Muscle of leg (tissue), 11 donors: Measurements from ENCODE around the gene KLF9. TPM values are rescaled to one million over a fixed set of nuclear protein-coding genes. Genes with fewer than 3 reads are reported as not detected.
"Not testable (repeated sequence)": the region's sequence is repeated elsewhere in the genome, so short reads cannot be mapped to it uniquely, and the experiment has no call there.

Experiments
- DNase-seq: peaks from one replicate; pipeline ENCODE4 v3.0.0; 2013
- H3K27ac ChIP-seq: one replicate; pipeline ENCODE4 v1.5.1; 2013; ENCODE audit warnings: mild to moderate bottlenecking, low read length, control low read depth
- H3K27me3 ChIP-seq: one replicate; pipeline ENCODE4 v1.6.1; 2013; ENCODE audit warnings: low read length; ENCODE audit not compliant: control insufficient read depth, insufficient read depth
- H3K36me3 ChIP-seq: one replicate; pipeline ENCODE4 v1.6.1; 2013; ENCODE audit warnings: low read length; ENCODE audit not compliant: control insufficient read depth, insufficient read depth
- H3K4me1 ChIP-seq: one replicate; pipeline ENCODE4 v1.6.1; 2013; ENCODE audit warnings: low read length; ENCODE audit not compliant: control insufficient read depth, insufficient read depth
- H3K4me3 ChIP-seq: one replicate; pipeline ENCODE4 v1.5.1; 2013; ENCODE audit warnings: low read length, control low read depth
- H3K9me3 ChIP-seq: replicated peaks from 2 replicates; pipeline ENCODE4 v1.6.1; 2013; ENCODE audit warnings: low read depth, low read length; ENCODE audit not compliant: control insufficient read depth
- WGBS: methylation state at CpG from one replicate; pipeline ENCODE4 v1.1.5; 2013; ENCODE audit warnings: missing lambda C conversion rate; ENCODE audit not compliant: insufficient coverage; 5-methylcytosine and 5-hydroxymethylcytosine counted together
- polyA plus RNA-seq, 8 donors: library from polyadenylated mRNA; unstranded; fragments of 120-200 nt; gene quantifications; one replicate each; pipeline versions ENCODE4 v1.2.1 to v1.2.3, GENCODE V29; 2013; ENCODE audit warnings: inconsistent platforms in 1 of 8, low replicate concordance in 1 of 8; ENCODE audit not compliant: insufficient read length in 8 of 8, insufficient read depth in 1 of 8
- total RNA-seq: library from RNA; stranded (reverse); fragments of 120-200 nt; gene quantifications from one replicate; pipeline ENCODE4 v1.2.4, GENCODE V29; 2013

Gene KLF9
- total and polyA plus RNA-seq, 9 donors = 1.3 to 3.8 (median 2.0) TPM

DNA sequence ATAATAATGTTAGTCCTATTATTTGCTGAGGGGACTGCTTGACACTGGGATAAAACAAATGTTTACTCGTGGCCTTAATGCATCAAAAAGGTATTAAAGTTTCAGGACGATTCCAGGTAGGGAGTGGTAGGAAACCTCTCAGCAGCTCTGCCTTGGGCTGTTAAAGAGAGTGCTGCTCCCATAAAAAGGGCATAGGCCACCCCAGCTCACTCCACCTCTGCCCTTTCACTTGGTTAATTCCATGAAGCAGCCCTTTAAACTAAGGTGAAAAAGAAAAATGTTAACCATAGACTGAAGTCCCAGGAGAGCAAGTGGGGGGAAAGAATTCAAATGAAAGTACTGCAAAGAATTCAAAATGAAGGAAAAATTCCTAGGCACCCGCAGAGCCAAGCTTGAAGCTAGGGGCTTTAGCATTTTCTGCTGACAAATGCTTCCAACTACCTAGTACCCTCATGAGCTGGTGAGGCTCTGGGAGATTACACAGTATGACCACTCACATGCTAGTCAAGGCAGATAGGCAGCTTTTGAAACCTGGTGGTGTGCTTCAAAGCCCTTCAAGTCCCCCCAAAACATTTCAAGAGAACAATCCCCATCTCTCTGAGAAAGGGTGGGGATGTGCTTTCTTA is 8.5 kb downstream of the KLF9 start:
- Histone ChIP-seq H3K9me3 (no peaks in the 10 kb centered on the region), H3K4me3 (no peak overlapping the region), H3K27ac (peak overlapping the region; percentile 11), H3K4me1 (peaks cover 12% of the 10 kb centered on the region), H3K27me3 (peaks cover under 1% of the 10 kb centered on the region), H3K36me3 (no peaks in the 10 kb centered on the region)
- WGBS = no CpG with 5 or more reads among the region's 3 CpGs
- DNase-seq = no peak

DNA sequence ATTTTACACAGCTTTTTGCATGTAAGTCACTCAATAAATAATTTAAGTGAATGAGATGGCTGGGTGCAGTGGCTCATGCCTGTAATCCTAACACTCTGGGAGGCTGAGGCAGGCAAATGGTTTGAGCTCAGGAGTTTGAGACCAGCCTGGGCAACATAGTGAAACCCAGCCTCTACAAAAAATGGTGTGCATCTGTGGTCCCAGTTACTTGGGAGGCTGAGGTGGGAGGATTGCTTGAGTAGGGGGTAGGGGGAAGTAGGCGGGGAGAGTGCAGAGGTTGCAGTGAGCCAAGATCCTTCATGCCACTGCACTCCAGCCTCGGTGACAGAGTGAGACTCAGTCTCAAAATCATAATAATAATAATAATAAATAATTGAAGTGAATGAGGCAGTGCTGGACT is 10.2 kb downstream of the KLF9 start:
- Histone ChIP-seq H3K4me1 (peaks cover 10% of the 10 kb centered on the region), H3K27ac (no peak overlapping the region), H3K36me3 (no peaks in the 10 kb centered on the region), H3K4me3 (no peak overlapping the region), H3K27me3 (no peaks in the 10 kb centered on the region), H3K9me3 (no peaks in the 10 kb centered on the region)
- WGBS = no CpG with 5 or more reads among the region's 2 CpGs
- DNase-seq = no peak

DNA sequence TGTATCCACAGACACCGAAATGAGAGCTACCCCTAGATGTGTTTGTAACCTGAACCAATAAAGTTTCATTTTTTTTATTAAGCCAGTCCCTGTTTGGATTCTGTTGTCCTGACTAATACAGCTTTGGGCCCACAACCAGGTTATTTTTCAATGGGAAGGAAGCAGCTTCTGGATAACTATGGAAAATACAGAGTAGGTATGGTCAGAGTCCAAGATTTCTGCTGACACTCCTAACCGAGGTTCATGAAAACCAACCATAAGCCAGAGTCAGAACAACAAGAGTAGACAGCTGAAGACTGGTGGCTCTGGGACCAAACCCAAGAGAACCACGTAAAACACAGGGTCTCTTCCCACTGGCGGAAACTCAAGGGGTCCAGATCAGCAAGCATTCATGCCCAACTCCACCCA is 10.8 kb downstream of the KLF9 start:
- no peaks in the 10 kb centered on the region for H3K36me3 ChIP-seq
- H3K27me3 ChIP-seq = no peaks in the 10 kb centered on the region
- 80% methylated on average over 1 of the region's 4 CpGs for WGBS
- peaks cover 10% of the 10 kb centered on the region for H3K4me1 ChIP-seq
- peak; percentile 50 for DNase-seq
- H3K4me3 ChIP-seq = no peak overlapping the region
- no peaks in the 10 kb centered on the region for H3K9me3 ChIP-seq
- no peak overlapping the region for H3K27ac ChIP-seq

DNA sequence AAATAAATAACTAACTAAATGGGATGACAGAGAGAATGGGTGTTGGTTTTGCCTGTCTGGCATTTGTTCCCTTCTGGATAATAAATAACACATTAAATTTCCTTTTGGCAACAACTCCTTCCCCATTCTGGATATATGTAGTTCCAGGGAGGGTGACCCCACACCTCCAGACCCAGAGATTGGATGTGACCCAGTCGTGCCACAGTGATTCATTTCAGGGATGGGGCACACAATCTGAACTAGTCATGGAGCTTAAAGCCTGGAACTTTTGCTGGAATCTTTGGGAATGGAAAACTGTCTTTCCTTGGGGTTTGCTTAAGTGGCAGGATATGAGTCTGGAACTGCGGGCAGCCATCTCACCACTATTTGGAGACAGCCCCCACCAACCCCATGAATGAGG is 11.3 kb downstream of the KLF9 start:
- DNase-seq = no peak
- 67% methylated on average over 1 of the region's 2 CpGs for WGBS
- Histone ChIP-seq H3K27ac (no peak overlapping the region), H3K9me3 (no peaks in the 10 kb centered on the region), H3K4me1 (peaks cover 10% of the 10 kb centered on the region), H3K36me3 (no peaks in the 10 kb centered on the region), H3K27me3 (no peaks in the 10 kb centered on the region), H3K4me3 (no peak overlapping the region)

DNA sequence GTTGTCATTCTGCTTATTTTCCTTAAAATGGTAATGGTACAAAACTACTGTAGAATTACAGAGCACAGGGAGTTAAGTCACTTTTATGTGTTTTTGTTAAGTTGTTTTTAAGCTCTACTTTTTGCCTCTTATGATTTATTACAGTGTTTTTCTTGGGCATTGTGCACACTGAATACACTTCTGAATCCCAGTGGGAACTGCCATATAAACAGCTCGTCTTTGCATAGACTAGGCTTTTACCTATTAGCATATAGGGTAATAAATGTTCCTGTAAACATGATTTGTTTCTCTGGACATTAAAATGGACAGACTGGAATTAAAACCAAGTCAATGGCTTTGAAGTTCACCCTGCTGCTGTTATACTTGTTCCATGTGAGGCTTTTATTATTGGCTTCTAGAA is 12.2 kb downstream of the KLF9 start:
- no peak overlapping the region for H3K4me3 ChIP-seq
- no peak overlapping the region for H3K27ac ChIP-seq
- no peaks in the 10 kb centered on the region for H3K9me3 ChIP-seq
- no peak for DNase-seq
- WGBS = no CpG with 5 or more reads among the region's 1 CpG
- peaks cover 5% of the 10 kb centered on the region for H3K4me1 ChIP-seq
- H3K27me3 ChIP-seq = no peaks in the 10 kb centered on the region
- no peaks in the 10 kb centered on the region for H3K36me3 ChIP-seq

DNA sequence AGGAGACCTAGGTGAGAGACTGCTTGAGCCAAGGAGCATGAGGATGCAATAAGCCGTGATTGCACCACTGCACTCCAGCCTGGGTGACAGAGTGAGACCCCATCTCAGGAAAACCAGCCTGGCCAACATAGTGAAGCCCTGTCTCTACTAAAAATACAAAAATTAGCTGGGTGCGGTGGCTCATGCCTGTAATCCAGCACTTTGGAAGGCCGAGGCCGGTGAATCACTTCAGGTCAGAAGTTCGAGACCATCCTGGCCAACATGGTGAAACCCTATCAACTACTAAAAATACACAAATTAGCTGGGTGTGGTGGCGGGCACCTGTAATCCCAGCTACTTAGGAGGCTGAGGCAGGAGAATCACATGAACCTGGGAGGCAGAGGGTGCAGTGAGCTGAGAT is 13.2 kb downstream of the KLF9 start:
- 88% methylated on average over 1 of the region's 6 CpGs for WGBS
- not testable (repeated sequence) for H3K36me3 ChIP-seq, H3K27ac ChIP-seq, DNase-seq, H3K4me3 ChIP-seq, H3K27me3 ChIP-seq, H3K4me1 ChIP-seq, H3K9me3 ChIP-seq

DNA sequence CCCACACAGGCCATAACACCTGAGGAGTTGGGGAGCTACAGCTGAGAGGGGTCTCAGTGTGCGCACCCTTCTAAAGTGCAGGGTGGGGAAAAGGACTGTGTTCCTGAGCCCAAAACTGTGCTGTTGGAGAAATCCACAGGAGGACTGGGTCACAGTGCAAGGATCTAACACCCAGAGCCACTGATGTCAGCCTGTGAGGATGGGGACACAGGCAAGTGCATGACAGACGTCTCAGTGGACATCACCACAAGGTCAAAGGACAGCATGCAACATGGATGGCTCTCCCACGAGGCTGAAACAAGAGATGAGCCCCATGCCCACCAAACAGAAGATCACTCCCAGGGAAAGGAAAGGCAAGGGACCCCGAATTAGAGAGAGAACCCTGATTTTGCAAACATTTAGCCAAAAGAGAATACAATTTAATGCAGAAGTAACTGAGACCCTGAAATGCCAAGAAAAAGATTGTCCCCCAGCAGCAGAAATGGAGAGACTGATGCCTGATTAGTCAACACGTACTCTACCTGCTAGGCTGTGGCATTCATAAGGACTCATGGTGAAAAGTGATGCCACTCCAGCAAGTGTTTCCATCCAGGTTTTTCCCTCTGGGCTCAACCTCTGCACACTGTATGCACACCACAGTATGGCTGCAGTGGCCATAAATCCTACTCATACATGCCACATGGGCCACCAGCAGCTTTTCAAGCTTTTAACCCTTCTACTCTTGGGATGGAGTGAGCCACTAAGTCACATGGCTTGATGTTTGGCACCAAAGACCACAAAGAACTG is 14.2 kb downstream of the KLF9 start:
- Histone ChIP-seq H3K36me3 (no peaks in the 10 kb centered on the region), H3K4me1 (no peaks in the 10 kb centered on the region), H3K4me3 (no peak overlapping the region), H3K27ac (no peak overlapping the region), H3K9me3 (no peaks in the 10 kb centered on the region), H3K27me3 (no peaks in the 10 kb centered on the region)
- no peak for DNase-seq
- WGBS = 46% methylated on average over 2 of the region's 5 CpGs

DNA sequence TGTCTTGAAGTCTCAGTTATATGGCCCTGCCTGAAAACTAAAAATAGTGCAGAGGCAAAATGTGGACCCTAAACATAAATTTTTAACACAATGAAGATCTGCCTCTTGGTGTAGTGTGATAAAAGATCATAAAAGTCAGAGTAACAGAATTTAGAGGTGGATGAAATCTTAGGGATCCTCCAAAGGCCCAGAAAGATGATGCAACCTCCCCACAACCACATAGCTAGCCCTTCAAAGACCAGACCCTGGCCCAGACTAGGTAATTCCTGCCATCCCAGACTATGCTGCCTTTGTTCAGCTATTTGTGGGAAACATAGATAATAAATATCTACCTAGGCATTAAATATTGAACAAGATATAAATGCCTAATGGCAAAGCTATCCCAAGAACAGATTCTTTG is 15.3 kb downstream of the KLF9 start:
- Histone ChIP-seq H3K9me3 (no peaks in the 10 kb centered on the region), H3K4me1 (no peaks in the 10 kb centered on the region), H3K27me3 (no peaks in the 10 kb centered on the region), H3K4me3 (no peak overlapping the region), H3K36me3 (no peaks in the 10 kb centered on the region), H3K27ac (no peak overlapping the region)
- no peak for DNase-seq

DNA sequence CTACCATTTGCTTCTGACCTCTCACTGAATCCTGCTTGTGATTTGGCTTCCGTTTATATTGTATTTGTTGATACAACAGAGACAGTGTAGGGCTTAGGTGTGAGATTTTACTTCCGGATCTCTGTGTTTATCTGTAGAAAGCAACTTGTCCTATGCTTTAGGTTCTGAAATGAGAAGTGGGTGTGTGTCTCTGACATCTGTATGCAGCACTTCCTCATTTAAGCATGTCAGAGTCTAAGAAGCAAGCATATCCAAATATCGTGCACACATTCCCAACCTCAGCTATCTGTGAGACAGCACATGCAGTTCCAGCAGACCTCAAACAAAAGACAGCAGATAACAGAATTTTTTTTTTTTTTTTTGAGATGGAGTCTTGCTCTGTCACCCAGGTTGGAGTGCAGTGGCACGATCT is 16.3 kb downstream of the KLF9 start:
- no peaks in the 10 kb centered on the region for H3K4me1 ChIP-seq
- peak; percentile 51 for DNase-seq
- H3K27ac ChIP-seq = no peak overlapping the region

DNA sequence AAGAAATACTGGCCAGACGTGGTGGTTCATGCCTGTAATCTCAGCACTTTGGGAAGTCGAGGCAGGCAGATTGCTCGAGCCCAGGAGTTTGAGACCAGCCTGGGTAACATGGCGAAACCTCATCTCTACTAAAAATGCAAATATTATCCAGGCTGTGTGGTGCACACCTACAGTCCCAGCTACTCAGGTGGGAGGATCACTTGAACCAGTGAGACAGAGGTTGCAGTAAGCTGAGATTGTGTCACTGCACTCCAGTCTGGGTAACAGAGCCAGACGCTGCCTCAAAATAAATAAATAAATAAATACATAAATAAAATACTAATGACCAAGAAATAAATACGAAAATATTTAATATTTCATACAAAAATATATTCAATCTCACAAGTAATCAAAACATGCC is 18.8 kb downstream of the KLF9 start:
- Histone ChIP-seq H3K27ac (no peak overlapping the region), H3K4me3 (no peak overlapping the region), H3K9me3 (no peaks in the 10 kb centered on the region), H3K27me3 (no peaks in the 10 kb centered on the region), H3K4me1 (no peaks in the 10 kb centered on the region), H3K36me3 (no peaks in the 10 kb centered on the region)
- no peak for DNase-seq
- 81% methylated on average over 3 of the region's 6 CpGs for WGBS

More for the DNA sequence above, 16.3 kb downstream of the KLF9 start:
- no CpG with 5 or more reads among the region's 4 CpGs for WGBS
- Histone ChIP-seq H3K9me3 (no peaks in the 10 kb centered on the region), H3K27me3 (no peaks in the 10 kb centered on the region), H3K4me3 (no peak overlapping the region), H3K36me3 (no peaks in the 10 kb centered on the region)
